ENCODE data around the gene ADGRL3.
A peak's percentile ranks its signal among the peaks of the same experiment; 100 is the strongest.

The ADGRL3 gene

DNA sequence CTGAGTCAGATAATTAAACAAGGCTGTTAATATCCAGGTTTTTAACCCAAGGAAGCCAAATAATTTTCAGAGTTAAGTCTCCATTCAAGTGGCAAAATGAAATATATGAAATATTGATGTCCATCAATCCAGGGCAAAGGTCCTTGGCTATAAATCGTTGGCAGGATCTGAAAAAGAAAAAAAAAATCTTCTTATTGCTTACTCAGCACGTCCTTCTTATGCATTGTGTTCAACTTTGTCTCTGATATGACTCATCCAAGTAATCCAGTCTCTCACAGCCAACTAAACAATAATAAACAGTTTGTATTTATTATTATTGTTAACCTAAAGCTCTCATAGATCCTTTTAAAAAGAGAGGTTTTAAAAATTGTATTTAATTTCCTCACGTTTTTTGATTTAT, 851.2 kb downstream of the ADGRL3 start:
- intact Hi-C loops (cut with DNase I): no loop called here
- no peak for DNase-seq

DNA sequence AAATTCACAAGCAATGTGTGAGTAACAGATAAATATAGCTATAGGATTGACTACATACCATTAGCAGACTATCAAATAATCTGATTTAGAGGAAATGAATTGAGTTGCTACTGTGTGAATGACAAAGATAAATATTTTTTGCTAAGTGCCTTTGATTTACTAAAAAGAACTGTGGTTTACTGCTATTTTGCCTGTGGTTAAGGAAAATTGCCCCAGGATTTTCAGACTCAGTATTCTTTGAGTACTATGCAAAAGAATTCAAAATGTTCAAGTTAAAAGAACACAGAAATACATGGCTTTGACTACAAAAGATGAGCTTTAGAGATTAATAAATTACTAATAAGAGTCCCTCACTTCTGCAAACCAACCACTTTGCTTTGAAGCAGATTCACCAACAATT, 853.8 kb downstream of the ADGRL3 start:
- intact Hi-C loops (cut with DNase I): no loop called here
- no peak for DNase-seq

DNA sequence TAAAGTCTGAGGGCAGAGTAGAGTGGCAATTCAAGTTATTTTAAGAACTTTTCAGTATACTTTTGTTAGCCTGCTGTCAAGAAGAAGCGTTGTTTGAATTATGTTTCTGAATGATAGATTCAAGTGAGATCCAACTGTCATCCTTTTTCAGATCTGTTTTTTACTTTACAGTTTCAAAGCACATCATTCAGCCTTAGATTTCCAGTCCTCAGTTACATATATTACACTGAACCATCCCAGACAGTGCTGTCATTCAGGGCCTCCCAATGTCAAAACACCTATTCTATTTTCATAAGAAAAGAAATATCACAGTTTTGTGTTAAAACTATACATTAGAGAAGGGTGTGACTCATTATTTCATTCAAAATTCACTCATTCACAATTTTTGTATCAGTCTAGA, 856.9 kb downstream of the ADGRL3 start:
- DNase-seq: no peak
- intact Hi-C loops (cut with DNase I): no loop called here

DNA sequence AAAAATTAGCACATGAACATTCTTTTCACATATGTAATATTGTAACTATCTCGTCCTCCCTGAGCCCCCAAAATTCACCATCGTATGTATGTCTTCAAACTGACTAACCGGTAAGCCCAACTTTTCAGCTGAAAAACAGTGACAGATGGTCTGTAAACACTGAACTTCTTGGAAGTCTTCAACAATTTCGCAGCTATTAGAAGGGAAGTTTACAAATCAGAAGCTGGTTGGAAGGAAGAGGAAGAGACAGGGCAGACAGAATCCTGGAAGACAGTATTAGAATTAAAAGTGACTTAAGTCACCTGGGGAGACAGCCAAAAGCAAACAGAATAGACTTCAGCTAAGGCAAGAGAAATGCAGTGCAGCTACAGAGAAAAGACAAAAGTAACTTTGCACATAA, 858.4 kb downstream of the ADGRL3 start:
- intact Hi-C loops (cut with DNase I): no loop called here
- DNase-seq: no peak

DNA sequence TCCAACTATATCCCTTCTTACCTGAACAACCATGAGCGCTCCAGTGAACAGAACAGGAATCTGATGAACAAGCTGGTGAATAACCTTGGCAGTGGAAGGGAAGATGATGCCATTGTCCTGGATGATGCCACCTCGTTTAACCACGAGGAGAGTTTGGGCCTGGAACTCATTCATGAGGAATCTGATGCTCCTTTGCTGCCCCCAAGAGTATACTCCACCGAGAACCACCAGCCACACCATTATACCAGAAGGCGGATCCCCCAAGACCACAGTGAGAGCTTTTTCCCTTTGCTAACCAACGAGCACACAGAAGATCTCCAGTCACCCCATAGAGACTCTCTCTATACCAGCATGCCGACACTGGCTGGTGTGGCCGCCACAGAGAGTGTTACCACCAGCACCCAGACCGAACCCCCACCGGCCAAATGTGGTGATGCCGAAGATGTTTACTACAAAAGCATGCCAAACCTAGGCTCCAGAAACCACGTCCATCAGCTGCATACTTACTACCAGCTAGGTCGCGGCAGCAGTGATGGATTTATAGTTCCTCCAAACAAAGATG, 870.2 kb downstream of the ADGRL3 start:
- peak in 1 of 42 donors; percentile 10 for DNase-seq
- intact Hi-C loops (cut with DNase I): no loop called here

DNA sequence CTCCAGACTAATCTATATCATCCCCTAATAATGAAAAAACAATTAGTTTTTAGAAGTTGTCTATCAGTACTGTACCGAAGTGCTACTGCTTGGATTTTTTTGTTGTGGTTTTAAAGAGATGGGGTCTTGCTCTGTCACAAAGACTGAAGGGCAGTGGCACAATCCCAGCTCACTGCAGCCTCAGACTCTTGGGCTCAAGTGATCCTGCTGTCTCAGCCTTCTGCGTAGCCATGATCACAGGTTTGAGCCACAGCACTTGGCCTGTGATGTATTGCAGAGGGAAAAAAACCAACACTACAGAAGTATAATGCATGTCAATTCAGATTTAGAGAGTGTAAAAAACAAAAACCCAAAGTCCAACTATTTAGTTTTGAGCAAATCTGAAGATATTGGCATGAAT, 875.0 kb downstream of the ADGRL3 start:
- intact Hi-C loops (cut with DNase I): no loop called here
- no peak for DNase-seq

DNA sequence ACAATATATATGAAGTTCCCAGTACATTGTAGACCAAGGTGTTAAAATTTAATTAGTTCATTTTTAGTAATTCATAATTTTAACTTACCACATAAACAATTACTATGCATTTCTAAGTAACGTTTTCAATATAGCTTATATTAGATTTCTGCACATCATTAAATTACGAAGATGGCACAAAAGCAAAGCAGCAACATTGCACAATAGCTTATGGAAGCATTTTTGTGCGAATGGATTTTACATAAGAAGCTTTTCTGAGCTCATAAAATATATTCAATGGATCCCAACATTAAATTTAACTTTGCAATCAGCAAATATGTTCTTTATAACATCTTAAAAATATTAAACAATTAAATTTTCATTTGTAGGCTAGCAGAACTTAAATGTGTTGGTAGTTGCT, 875.4 kb downstream of the ADGRL3 start:
- DNase-seq: no peak

DNA sequence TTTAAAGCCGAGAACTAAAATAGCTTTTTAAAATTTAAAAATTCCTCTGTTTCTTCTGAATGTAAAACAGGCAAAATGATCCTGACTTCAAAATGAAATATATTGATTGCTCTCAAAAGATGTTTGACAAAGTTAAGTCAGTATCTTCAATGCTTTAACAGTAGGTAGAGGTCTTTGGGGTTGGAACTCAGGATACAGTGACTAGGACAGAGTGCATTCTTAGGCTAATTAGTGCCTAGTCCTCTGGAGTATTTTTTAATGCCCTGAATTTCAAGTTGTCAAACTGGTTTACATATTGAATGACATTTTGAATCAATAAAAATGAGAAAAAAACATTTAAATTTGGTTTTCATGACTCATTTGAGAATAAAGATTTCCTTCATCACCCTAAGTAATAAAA, 877.3 kb downstream of the ADGRL3 start:
- no peak for DNase-seq
- intact Hi-C loops (cut with DNase I): no loop called here

More for the DNA sequence above, 875.4 kb downstream of the ADGRL3 start:
- intact Hi-C loops (cut with DNase I): no loop called here

DNA sequence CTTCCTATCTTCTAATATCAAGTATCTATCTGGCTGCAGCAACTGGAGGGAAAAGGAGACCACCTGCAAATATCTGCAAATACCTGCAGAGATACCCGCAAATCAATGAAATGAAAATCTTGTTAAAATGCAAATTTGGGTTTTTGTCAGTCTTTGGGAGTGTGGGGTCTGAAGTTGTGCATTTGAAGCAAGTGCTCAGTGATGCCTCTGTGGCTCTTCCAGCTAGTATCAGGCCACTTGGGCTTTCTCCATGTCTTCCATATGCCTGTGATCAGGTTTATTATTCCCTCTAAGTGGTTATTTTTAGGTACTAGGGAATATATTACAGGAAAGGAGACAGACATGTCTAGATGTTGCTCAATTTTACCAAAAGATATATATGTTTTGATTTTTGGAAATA, 880.3 kb downstream of the ADGRL3 start:
- intact Hi-C loops (cut with DNase I): no loop called here
- DNase-seq: no peak

DNA sequence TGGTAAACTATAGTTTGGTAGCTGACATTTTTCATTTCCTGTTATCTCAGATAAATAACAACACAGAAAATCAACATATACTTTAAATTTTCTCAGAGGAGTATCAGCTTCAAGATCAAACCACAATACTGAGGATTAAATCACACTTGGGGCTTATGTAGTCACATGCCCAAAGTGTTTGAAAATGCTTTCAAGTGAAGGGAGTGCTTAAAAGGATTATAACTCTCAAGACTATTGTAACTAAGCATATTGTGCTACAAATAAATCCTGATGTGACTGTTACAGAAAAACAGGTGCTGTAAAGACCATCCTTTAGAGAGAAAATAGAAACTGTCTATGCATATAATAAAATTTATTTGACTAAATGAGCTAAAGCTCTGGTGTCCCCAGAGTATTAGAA, 887.6 kb downstream of the ADGRL3 start:
- no peak for DNase-seq
- intact Hi-C loops (cut with DNase I): no loop called here

DNA sequence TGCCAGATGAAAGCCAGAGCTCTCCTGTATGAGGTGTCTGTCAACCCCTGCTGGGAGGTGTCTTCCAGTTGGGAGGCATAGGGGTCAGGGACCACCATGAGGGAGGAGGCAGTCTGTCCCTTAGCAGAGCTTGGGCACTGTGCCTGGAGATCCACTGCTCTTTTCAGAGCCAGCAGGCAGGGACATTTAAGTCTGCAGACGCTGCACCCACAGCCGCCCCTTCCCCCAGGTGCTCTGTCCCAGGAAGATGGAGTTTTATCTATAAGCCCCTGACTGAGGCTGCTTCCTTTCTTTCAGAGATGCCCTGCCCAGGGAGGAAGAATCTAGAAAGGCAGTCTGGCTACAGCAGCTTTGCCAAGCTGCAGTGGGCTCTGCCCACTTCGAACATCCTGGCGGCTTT, 893.6 kb downstream of the ADGRL3 start:
- DNase-seq: no peak
- intact Hi-C loops (cut with DNase I): no loop called here

DNA sequence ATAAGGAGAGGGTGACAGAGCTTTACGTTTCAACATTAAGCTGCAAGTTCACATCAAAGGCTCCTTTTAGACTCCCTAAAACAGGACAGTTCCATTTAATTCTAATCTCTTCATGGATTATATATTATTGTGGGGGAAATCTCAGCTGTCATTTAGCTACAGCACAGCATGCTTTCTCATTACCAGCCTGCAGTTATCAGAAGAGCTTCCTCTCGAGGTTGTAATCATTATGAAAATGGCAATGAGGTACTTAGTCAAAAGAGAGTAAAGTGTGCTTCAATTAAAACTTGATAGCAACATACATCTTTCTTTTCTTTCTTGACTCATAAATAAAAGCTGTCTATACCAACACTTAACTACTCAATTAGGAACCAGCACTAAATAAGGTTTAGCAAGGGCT, 896.8 kb downstream of the ADGRL3 start:
- no peak for DNase-seq
- intact Hi-C loops (cut with DNase I): no loop called here

DNA sequence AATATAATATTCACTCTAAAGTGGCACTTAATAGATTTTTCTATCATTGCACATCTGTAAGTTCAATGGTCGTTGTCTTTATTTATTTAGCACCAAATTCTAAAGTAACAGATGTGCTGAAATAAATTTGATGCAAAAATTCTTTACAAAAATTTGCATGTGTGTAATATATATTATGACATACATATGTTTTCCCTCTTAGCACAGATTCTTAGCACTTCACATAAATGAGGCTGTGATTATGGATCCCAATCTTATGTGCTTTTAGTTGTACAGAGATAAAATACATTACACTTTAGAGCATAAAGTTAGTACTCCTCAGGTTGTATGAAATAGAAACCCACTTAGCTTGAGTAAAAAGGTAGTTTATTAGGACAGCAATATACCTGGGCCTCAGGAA, 915.1 kb downstream of the ADGRL3 start:
- DNase-seq: no peak
- intact Hi-C loops (cut with DNase I): no loop called here

DNA sequence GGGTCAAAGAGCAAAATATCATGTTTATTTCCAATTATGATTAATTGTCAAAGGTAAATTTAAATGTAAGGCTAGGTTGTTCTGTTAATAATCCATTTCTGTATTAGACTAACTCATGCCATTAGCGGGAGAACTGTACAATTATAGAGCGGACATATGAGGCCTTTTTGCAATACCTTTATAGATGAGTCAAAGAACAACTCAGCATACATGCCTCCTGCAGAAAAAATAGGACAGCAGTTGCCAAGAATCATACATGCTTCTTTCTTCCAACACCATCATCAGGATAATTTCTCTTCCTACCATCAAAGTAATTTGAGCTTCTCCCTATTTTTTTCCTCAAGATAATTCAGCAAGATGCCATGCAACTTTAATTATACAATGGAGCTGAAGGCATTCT, 917.8 kb downstream of the ADGRL3 start:
- no peak for DNase-seq
- intact Hi-C loops (cut with DNase I): no loop called here

DNA sequence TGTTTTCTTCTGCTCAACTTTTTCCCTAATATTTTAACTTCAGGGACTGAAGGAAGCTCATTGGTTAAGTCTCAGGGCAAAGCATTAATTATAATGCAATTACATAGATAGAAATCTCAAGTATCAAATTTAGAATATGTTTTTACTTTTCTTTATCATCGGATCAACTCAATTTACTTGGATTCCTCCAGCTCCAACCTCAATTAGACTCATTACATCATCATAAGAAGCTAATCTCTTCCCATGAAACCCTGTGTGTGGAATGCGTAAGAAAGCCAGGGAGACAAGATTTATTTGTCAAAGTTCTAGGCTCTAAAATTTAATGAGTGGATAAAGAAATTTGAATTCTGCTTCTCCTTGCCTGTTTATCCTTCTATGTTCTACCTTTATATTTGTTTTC, 918.4 kb downstream of the ADGRL3 start:
- intact Hi-C loops (cut with DNase I): no loop called here
- DNase-seq: no peak

DNA sequence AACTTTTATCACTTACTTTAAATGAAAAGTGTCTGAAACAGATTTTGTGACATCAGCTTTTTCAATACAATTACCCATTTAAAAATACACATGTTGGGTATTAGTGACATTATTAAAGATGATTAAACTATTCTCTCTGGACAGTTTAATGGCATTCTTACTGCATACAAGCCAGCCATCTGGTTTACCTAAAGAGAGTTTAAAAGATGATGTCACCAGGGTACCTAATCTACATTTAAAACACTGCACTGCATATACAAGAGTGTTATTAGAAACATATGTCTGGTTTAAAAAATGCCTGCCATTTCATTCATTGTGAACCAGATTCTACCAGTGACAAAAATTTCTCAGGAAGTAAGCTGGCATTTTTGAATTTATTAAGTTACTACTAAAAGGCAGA, 919.1 kb downstream of the ADGRL3 start:
- DNase-seq: no peak
- intact Hi-C loops (cut with DNase I): no loop called here

DNA sequence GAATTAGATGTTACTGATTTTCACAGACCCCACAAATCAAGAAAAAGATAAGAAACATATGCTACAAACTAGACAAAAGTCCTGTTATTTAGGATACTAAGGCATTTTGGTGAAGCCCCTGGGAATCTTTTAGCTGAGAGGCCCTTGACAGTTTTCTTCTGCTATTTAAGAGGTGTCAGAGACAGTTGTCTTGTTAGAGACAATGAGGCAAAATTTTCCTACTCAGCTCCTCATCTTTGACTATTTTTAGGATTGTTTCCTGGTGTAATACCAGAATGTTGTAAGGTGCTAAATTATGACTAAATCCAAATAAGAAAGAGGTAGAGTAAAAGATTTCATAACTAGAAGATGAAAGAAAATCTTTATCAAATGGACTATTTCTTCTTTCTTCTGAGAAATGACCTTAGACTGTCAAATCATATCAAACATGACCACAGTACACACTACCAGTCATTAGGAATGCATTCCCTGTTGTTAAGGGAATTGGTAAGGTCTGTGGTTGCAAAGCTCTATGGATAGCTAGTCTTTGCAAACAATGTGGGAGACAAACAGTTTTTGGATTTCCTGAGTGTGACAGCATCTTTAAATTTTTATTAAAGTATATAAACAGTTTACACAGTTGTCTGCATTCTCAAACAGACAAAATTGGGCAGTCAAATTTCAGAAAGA, 926.1 kb downstream of the ADGRL3 start:
- no peak for DNase-seq
- intact Hi-C loops (cut with DNase I): no loop called here
